KOPT-K1 (cell line): ENCODE data around the gene MED12L.

ENCODE experiments used
- H3K27ac ChIP-seq: fragments of 200-600 bp; sonication (generic); 2 replicates; pipeline ENCODE4 v1.5.1; 2016; ENCODE audit warnings: antibody characterized with exemption, mild to moderate bottlenecking, low read depth, low read length; ENCODE audit not compliant: poor library complexity, severe bottlenecking
- H3K36me3 ChIP-seq: fragments of 200-600 bp; sonication (generic); 2 replicates; pipeline ENCODE4 v1.5.1; 2017; ENCODE audit warnings: antibody characterized with exemption, mild to moderate bottlenecking, low read length, moderate library complexity; ENCODE audit not compliant: insufficient read depth
- H3K9me3 ChIP-seq: fragments of 200-600 bp; sonication (generic); 2 replicates; pipeline ENCODE4 v1.5.1; 2017; ENCODE audit warnings: antibody characterized with exemption, low read length, mild to moderate bottlenecking; ENCODE audit not compliant: insufficient read depth, poor library complexity, severe bottlenecking

The MED12L gene

DNA sequence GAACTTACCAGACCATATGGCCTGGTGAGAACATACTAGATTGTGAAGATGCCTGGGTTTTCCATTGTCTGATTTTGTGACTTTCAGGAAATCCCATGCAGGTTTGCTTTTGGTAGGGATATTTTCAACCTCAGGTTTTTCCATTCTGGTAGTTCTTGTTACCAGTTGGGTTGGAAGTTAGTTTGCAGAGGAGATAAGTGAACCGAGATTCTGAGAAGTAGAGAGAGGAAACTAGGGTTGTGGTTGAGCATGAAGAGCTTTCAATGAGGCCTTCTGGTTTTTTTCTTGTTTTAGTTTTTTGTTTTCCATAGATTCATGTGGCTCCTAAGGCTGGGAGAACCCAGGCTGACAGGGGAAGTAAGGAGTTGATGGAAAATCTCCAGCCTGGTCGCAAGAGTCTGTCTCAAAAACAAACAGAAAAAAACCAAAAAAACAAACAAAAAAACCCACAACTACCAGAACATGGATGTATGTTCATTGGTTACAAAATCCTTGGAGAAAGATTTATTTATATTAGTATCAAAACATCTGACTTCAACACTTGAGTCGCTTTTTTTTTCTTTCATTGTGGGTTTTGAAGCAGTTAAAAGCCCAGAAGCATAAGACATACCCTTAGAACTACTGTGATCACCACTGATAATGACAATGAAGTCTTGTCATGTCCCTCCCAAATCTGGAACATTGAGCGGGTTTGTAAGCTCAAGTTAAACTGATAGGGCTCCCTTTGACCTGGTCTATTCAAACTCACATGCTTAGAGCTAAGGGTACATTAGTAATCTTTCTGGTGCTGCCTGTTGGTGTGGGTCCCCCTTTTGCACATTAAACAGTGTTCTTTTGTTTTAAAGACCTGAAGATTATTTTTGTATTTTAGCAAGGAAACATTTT is 114.3 kb downstream of the MED12L start:
- Histone ChIP-seq H3K36me3 (peaks cover 12% of the 10 kb centered on the region), H3K9me3 (no peaks in the 10 kb centered on the region), H3K27ac (peak overlapping the region; percentile 50)

GRCh38 chr3:151200586-151200985 is 115.1 kb downstream of the MED12L start:
- Histone ChIP-seq H3K27ac (peak overlapping the region; percentile 50), H3K9me3 (no peaks in the 10 kb centered on the region)

GRCh38 chr3:151201051-151201730 is 115.7 kb downstream of the MED12L start:
- Histone ChIP-seq H3K9me3 (no peaks in the 10 kb centered on the region), H3K27ac (peak overlapping the region; percentile 50), H3K36me3 (peaks cover 10% of the 10 kb centered on the region)

More at GRCh38 chr3:151200586-151200985, 115.1 kb downstream of the MED12L start:
- peaks cover 12% of the 10 kb centered on the region for H3K36me3 ChIP-seq

DNA sequence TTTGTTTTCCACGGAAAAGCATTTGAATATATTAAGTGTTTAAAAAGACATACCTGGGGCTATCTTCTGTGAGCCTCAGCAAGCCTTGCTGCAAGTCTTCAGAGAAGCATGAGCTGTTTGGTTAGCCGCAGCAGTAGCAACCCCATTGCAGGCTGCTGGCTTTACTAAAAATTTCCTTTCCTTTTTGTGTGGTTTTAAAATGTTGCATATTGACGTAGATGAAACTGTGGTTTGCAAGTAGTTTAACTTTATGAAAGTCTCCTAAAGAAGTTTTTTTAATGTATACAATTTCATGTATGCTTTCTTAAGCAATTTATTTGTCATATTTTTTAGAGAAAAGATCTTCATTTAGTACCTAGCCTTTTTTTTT is 117.6 kb downstream of the MED12L start, which contains the start of gene GPR171:
GPR171 (minus strand) TSS at position 166 of the 370 bp plus-strand sequence. CDS start 3,830 bp downstream, outside the sequence.
- H3K36me3 ChIP-seq, result no peaks in the 10 kb centered on the region
- no peaks in the 10 kb centered on the region for H3K9me3 ChIP-seq
- H3K27ac ChIP-seq, result peak within 1 kb of the TSS; percentile 68

- H3K27ac ChIP-seq, result peak overlapping the region; percentile 68
- no peaks in the 10 kb centered on the region for H3K36me3 ChIP-seq
- H3K9me3 ChIP-seq, result no peaks in the 10 kb centered on the region
These were observed 119.3 kb downstream of the MED12L start for GRCh38 chr3:151204530-151205402.

GRCh38 chr3:151205482-151205881 is 120.0 kb downstream of the MED12L start:
- Histone ChIP-seq H3K9me3 (no peaks in the 10 kb centered on the region), H3K27ac (peak overlapping the region; percentile 7), H3K36me3 (no peaks in the 10 kb centered on the region)

- H3K27ac ChIP-seq, result no peak overlapping the region
These were observed 120.7 kb downstream of the MED12L start for GRCh38 chr3:151206201-151206600.

DNA sequence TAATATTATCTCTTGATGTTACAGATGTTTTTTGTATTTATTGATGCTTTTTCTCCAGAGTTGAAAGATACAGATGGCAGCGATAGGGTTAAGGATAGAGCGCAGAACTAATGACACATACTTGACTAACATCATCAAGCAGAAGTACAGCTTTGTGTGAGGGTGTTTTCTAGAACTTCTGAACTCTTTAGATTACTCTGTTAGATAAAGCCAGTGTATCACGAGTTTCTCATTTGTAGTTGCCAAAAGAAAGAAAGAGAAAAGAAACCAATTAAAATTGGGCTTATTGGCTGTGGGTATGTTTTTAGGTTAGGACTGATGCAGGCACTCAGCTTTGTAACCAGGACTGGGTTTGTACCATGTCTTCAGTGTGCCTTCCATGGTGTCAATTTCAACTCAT is 124.2 kb downstream of the MED12L start:
- no peaks in the 10 kb centered on the region; the same call in 1 of the 2 replicates for H3K36me3 ChIP-seq
- peak overlapping the region; percentile 11 for H3K27ac ChIP-seq
- no peaks in the 10 kb centered on the region for H3K9me3 ChIP-seq

More at GRCh38 chr3:151206201-151206600, 120.7 kb downstream of the MED12L start:
- no peaks in the 10 kb centered on the region for H3K9me3 ChIP-seq
- H3K36me3 ChIP-seq, result no peaks in the 10 kb centered on the region

GRCh38 chr3:151210676-151211381 is 125.4 kb downstream of the MED12L start:
- Histone ChIP-seq H3K27ac (peak overlapping the region; percentile 26), H3K36me3 (no peaks in the 10 kb centered on the region; the same call in 1 of the 2 replicates), H3K9me3 (no peaks in the 10 kb centered on the region)

- Histone ChIP-seq H3K27ac (no peak overlapping the region), H3K36me3 (no peaks in the 10 kb centered on the region; the same call in 1 of the 2 replicates), H3K9me3 (no peaks in the 10 kb centered on the region)
These were observed 127.7 kb downstream of the MED12L start for GRCh38 chr3:151213151-151213550.

- no peak overlapping the region for H3K27ac ChIP-seq
These were observed 128.4 kb downstream of the MED12L start for GRCh38 chr3:151213881-151214280.

GRCh38 chr3:151214459-151214858 is 129.0 kb downstream of the MED12L start:
- H3K36me3 ChIP-seq, result no peaks in the 10 kb centered on the region; the same call in 1 of the 2 replicates
- H3K27ac ChIP-seq, result no peak overlapping the region
- no peaks in the 10 kb centered on the region for H3K9me3 ChIP-seq

More at GRCh38 chr3:151213881-151214280, 128.4 kb downstream of the MED12L start:
- H3K36me3 ChIP-seq, result no peaks in the 10 kb centered on the region; the same call in 1 of the 2 replicates
- no peaks in the 10 kb centered on the region for H3K9me3 ChIP-seq

DNA sequence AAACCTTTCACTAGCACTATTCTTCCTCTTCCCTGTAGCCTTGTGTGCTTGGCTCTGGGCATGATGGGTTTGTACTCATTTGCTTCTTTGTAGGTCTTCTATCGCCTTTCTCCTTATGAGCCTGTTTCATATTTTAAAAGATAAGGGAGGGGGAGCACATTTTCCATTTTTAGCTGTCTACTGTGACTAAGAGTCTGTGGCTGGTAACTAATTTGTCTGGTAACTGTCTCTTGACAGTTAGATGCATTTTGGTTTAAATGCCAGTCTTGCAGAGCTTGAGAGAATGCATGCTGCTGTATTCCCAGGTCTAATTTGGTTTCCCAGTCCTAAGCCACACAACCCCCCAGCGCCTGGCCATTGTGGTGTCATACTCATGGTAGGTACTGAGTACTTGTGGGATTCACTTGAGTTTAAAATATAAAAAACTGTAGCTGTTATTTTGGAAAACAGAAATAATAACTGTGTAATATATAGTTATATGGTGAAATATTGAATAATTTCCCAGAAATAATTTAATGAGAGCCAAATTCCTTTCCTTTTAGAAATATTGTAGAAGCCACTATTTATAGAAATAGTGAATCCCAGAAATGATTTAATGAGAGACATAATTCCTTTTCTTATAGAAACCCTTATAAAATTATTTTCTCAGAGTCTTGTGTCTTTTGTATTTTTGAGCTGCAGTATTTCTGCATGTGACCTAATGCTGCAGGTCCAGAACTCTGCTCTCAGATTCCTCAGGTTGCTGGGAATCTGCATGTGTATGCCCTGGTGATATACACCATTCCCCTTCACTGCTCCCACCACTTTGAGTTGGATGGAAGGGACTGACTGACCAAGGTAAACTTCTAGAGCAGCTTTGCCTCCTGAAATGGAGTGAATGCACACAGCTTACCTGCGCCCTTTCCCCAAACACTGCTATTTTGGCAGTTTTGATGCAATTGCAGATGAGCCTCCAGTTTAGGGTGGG is 131.5 kb downstream of the MED12L start:
- H3K9me3 ChIP-seq, result peaks cover 20% of the 10 kb centered on the region
- H3K36me3 ChIP-seq, result peaks cover 13% of the 10 kb centered on the region; the same call in 1 of the 2 replicates
- H3K27ac ChIP-seq, result no peak overlapping the region
